ENCODE results near the gene PGBD2.
"Not testable (repeated sequence)": the region's sequence is repeated elsewhere in the genome, so short reads cannot be mapped to it uniquely, and the experiment has no call there.

The PGBD2 gene

DNA sequence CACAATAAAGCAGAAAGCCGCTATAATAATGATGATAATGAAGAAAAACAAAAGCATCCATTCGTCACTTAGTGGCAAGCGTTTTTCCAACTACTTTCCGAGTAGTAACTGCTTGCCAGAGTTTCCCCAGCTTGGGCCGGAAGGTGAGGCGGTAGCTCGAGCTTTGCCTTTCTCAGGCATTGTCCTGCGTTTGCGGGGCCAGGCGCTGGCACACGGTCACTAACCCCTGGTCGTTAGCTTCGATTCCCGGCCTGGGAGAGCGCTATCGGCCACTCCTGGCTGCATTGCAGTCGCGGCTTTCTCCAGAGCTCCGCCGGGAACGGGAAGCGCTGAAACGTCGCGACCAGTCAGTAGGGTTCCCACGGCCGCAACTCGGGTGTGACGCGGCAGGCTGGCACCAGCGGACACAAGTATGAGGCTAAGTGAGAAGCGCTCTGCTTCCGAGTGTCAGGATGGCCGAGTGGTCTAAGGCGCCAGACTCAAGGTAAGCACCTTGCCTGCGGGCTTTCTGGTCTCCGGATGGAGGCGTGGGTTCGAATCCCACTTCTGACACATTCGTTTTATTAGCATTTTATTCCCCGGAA, 32.5 kb upstream of the PGBD2 start:
- peak overlapping the region; percentile 54 for H3K4me3 ChIP-seq
- no peaks in the 10 kb centered on the region for H3K27me3 ChIP-seq (ENCODE audit: low read depth)
- DNase-seq (ENCODE audit: low spot score in 2 of 2), result peak; percentile 85 to 96
- no peaks in the 10 kb centered on the region for H3K36me3 ChIP-seq (replicated peaks)
- in situ Hi-C loops (cut with MboI; ENCODE audit: low sequenced_read_pairs), result no loop called here
- H3K9me3 ChIP-seq, result no peaks in the 10 kb centered on the region
- H3K4me1 ChIP-seq, result peaks cover 3% of the 10 kb centered on the region; the same call in 1 of the 2 replicates

DNA sequence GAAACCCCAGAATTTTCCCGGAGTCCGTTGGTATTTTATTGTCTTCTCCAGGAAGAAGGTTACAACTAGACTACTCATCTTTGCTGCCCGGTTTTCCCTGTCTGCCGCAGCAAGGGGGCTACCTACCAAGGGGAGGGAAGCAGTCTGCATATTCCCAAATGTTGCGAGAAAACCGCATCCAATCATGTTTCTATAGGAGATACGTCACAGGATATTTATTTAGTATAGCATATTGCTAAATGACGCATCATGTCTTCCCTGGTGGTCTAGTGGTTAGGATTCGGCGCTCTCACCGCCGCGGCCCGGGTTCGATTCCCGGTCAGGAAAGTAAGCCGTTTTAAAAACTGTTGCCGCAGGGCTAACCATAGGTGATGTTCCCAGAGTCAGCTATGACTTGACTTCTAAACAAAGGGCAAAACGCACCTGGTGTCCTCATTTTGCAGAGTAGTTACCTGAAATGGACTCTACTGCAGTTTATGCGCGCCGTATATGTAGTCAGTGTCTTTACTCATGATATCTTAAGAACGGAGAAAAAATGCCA, 32.0 kb upstream of the PGBD2 start:
- peak overlapping the region; percentile 54 for H3K4me3 ChIP-seq
- H3K9me3 ChIP-seq, result no peaks in the 10 kb centered on the region
- DNase-seq (ENCODE audit: low spot score in 2 of 2), result peak; percentile 79 to 80
- H3K4me1 ChIP-seq, result peaks cover 3% of the 10 kb centered on the region; the same call in 1 of the 2 replicates
- no peaks in the 10 kb centered on the region for H3K27me3 ChIP-seq (ENCODE audit: low read depth)
- H3K36me3 ChIP-seq (replicated peaks), result no peaks in the 10 kb centered on the region
- in situ Hi-C loops (cut with MboI; ENCODE audit: low sequenced_read_pairs), result no loop called here

DNA sequence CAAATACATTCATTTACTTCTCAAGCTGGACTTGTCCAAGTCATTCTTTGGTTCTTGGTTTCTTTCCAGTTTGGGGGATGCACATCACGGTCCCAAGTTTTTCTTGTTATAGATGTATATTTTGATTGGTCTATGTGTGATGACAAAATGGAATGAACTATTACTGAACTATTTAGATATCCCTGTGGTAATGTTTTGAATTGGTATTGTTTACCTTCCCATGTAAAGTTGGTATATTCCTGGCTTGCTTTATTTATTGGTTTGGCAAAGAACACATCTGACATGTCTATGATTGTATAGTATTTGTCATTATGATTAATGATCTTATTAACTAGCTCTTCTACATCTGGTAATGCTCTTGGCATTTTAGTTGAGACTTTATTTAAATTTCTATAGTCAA, 24.8 kb upstream of the PGBD2 start:
- in situ Hi-C loops (cut with MboI; ENCODE audit: low sequenced_read_pairs), result no loop called here
- Histone ChIP-seq H3K4me1 (no peaks in the 10 kb centered on the region), H3K9me3 (no peaks in the 10 kb centered on the region), H3K4me3 (no peak overlapping the region), H3K27me3 (ENCODE audit: low read depth) (peaks cover 2% of the 10 kb centered on the region; the same call in 1 of the 2 replicates), H3K36me3 (replicated peaks) (no peaks in the 10 kb centered on the region)
- no peak for DNase-seq (ENCODE audit: low spot score in 2 of 2)

DNA sequence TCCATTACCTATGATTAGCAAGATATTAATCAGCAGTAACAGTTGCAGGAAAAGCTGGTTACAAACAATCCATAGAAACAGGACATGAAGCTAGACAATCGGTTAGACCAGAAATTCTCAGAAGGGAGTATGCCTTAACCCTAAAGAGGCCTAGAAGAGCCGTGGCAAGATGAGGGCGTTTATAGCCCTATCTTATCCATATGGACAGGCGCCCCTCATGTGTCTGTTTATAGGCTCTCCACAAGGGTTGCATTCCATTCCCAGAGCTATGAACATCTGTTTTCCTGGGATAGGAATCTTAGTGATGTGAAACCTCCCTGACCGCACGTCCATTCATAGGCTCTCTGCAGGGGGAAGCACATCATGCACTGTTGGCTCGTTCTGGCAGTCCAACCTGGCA, 23.6 kb upstream of the PGBD2 start:
- DNase-seq (ENCODE audit: low spot score in 2 of 2); H3K4me1 ChIP-seq; in situ Hi-C loops (cut with MboI; ENCODE audit: low sequenced_read_pairs); H3K36me3 ChIP-seq (replicated peaks); H3K27me3 ChIP-seq (ENCODE audit: low read depth); H3K4me3 ChIP-seq; H3K9me3 ChIP-seq: not testable (repeated sequence)

DNA sequence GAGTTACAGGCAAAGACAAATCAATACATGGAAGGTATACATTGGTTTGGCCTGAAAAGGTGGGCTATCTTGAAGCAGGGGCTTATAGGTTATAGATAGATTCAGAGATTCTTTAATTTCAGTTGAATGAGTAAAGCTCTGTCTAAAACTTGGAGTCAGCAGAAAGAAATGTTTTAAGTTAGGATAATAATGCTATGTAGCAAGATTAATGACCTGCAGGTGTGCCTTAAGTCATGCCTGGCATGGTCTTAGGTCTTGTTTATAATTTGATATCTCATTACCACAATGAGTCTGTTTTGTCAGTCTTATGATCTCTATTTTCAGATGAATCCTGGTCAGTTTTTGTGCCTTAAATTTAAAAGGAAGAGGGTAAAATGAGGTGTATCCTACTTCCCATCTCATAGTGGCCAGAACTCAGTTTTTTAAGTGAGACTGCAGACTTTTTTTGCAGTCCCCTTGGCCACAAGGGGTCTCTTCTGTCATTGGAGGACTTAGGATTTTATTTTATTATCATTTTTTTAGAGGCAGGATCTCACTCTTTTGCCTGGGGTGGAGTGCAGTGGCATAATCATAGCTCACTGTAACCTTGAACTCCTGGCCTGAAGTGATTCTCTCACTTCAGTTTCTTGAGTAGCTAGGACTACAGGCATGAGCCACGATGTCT, 21.3 kb upstream of the PGBD2 start:
- in situ Hi-C loops (cut with MboI; ENCODE audit: low sequenced_read_pairs), result no loop called here
- H3K9me3 ChIP-seq, result no peaks in the 10 kb centered on the region
- no peaks in the 10 kb centered on the region for H3K36me3 ChIP-seq (replicated peaks)
- DNase-seq (ENCODE audit: low spot score in 2 of 2), result no peak
- H3K27me3 ChIP-seq (ENCODE audit: low read depth), result peaks cover 2% of the 10 kb centered on the region
- H3K4me1 ChIP-seq, result no peaks in the 10 kb centered on the region
- H3K4me3 ChIP-seq, result no peak overlapping the region

DNA sequence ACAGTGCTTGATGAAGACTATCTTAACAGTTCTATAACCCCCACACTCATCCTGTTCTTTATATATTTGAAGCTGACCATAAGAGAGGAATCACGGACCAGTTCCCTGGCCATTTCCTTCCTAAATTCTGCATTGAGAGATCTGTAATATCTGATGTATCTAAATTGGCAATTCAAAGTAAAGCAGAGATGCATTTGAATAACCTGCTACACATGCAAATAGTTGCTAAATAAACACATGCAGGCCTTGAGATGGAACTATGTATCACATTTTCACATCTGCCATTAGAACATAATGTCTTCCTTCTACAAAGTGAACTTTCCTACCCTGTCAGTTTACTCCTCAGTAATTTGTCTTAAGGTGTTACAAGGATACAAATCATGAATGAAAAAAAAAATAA, 20.4 kb upstream of the PGBD2 start:
- in situ Hi-C loops (cut with MboI; ENCODE audit: low sequenced_read_pairs), result no loop called here
- H3K4me3 ChIP-seq, result no peak overlapping the region
- peaks cover 5% of the 10 kb centered on the region for H3K27me3 ChIP-seq (ENCODE audit: low read depth)

DNA sequence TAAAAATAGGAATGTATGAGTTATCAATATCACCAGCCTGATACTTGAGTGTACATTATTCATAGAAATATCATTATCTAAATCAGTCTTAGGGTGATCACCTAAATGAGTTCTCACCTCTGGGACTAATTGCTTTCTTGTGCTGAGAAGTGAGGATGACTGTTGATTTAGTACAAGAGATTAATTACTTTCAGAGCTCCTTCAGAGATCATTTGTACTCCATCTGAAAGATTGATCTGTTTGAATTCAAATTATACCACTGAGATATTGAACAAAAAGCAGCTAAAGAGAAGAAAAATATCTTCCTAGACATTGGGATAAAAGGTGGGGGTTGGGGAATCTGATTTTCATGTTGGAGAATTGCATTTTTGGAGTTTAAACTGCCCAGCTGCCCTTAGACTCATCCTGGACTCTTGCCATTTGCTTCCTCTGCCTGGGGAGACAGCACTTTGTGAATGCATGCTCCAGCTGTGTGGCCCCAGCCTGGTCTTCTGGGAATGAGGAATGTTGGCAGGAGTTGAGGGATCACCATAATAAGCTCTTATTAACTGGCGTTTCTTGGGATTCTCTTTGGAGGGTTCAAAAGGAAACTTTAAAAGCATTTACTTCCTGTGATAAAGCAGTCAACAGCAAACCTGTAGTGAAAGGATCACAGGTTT, 19.7 kb upstream of the PGBD2 start:
- H3K9me3 ChIP-seq, result no peaks in the 10 kb centered on the region
- no peaks in the 10 kb centered on the region for H3K4me1 ChIP-seq
- peaks cover 6% of the 10 kb centered on the region; the same call in 1 of the 2 replicates for H3K27me3 ChIP-seq (ENCODE audit: low read depth)
- H3K4me3 ChIP-seq, result no peak overlapping the region
- in situ Hi-C loops (cut with MboI; ENCODE audit: low sequenced_read_pairs), result no loop called here
- no peak for DNase-seq (ENCODE audit: low spot score in 2 of 2)
- no peaks in the 10 kb centered on the region for H3K36me3 ChIP-seq (replicated peaks)

More for the DNA sequence above, 20.4 kb upstream of the PGBD2 start:
- H3K9me3 ChIP-seq, result no peaks in the 10 kb centered on the region
- H3K36me3 ChIP-seq (replicated peaks), result no peaks in the 10 kb centered on the region
- no peak for DNase-seq (ENCODE audit: low spot score in 2 of 2)
- H3K4me1 ChIP-seq, result no peaks in the 10 kb centered on the region

DNA sequence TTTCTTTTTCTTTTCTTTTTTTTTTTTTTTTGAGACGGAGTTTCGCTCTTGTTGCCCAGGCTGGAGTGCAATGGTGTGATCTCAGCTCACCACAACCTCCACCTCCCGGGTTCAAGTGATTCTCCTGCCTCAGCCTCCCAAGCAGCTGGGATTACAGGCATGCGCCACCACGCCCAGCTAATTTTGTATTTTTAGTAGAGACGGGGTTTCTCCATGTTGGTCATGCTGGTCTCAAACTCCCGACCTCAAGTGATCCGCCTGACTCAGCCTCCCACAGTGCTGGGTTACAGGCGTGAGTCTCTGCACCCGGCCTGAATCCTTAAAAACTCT, 16.2 kb upstream of the PGBD2 start:
- DNase-seq (ENCODE audit: low spot score in 2 of 2); H3K36me3 ChIP-seq (replicated peaks); H3K4me1 ChIP-seq; H3K4me3 ChIP-seq; H3K9me3 ChIP-seq; in situ Hi-C loops (cut with MboI; ENCODE audit: low sequenced_read_pairs): not testable (repeated sequence)
- H3K27me3 ChIP-seq (ENCODE audit: low read depth), result peaks cover 11% of the 10 kb centered on the region; the same call in 1 of the 2 replicates

DNA sequence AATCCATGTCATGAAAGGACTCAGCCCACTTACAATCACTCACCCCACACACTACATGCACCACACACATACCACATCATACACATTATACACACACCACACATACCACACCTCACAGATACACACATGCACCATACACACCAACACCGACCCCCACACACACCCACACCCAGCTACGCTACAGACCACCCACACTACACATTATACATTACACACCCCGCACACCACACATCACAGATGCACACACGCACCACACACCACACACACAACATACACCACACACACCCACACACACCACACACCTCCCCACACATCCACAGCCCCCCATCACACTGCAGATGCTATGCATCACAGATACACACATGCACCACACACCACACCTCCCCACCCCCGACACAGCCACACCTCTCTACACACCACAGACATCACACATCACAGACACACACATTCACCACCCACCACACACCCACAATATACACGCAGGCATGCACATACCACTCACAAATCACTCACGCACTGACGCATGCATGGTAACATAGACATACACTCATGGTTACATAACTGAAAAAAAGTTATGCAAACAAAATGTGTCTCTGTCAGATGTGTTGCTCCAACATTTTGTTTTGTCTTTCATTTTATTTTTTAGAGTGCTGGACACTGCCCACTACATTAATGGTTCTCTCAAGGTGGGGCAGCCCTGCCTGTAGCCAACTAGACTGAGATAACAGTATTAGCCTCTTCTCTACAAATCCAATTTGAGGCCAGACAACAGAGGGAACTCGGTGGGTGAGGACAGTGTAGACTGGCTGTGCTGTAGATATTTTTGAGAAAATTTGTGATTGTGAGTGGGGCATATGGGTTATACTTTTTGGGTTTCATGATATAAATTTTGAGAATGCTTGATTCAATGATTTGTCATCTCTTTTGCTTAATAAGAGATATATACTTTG, 15.2 kb upstream of the PGBD2 start:
- Histone ChIP-seq H3K4me3 (no peak overlapping the region), H3K4me1 (no peaks in the 10 kb centered on the region), H3K36me3 (replicated peaks) (no peaks in the 10 kb centered on the region), H3K27me3 (ENCODE audit: low read depth) (peaks cover 11% of the 10 kb centered on the region; the same call in 1 of the 2 replicates), H3K9me3 (no peaks in the 10 kb centered on the region)
- no peak for DNase-seq (ENCODE audit: low spot score in 2 of 2)
- in situ Hi-C loops (cut with MboI; ENCODE audit: low sequenced_read_pairs), result no loop called here

DNA sequence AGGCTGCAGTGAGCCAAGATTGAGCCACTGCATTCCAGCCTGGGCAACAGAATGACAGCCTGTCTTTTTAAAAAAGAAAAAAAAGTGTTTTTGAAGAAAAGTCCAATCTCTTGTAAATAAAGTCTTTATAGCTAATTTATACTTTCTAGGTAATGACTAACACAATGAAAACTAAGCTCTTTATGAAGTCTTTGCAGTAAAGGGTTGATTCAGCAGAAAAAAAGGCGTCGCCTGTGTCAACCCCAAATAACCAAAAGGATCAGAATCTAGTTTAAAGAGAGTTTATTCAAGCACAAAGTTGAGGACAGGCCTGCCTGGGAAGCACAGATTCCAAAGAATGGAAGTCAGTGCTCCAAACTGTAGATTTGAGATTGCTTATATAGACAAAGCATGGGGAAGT, 14.3 kb upstream of the PGBD2 start:
- Histone ChIP-seq H3K4me1 (no peaks in the 10 kb centered on the region), H3K4me3 (no peak overlapping the region), H3K27me3 (ENCODE audit: low read depth) (peaks cover 13% of the 10 kb centered on the region; the same call in 1 of the 2 replicates), H3K36me3 (replicated peaks) (no peaks in the 10 kb centered on the region), H3K9me3 (no peaks in the 10 kb centered on the region)
- no peak for DNase-seq (ENCODE audit: low spot score in 2 of 2)
- in situ Hi-C loops (cut with MboI; ENCODE audit: low sequenced_read_pairs), result no loop called here

DNA sequence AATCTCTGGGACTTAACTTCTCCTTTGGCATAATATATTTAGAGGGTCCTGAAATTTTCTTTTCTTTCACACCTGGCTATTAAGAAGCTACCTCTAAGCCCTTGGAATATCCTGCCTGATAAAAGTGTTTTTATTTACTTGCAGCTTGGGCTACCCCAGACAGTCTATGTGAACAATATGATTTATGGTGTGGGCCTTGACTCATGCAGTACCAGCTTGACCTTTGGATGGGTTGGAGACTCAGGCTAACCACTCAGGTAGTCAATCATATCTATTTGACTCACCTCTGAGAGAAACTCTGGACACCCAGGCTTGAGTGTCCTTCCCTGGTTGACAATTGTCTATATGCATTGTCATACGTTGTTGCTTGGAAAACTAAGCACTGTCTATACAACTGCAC, 13.4 kb upstream of the PGBD2 start:
- DNase-seq (ENCODE audit: low spot score in 2 of 2), result no peak
- in situ Hi-C loops (cut with MboI; ENCODE audit: low sequenced_read_pairs), result no loop called here
- Histone ChIP-seq H3K4me1 (no peaks in the 10 kb centered on the region), H3K36me3 (replicated peaks) (no peaks in the 10 kb centered on the region), H3K4me3 (no peak overlapping the region), H3K27me3 (ENCODE audit: low read depth) (peaks cover 13% of the 10 kb centered on the region; the same call in 1 of the 2 replicates), H3K9me3 (no peaks in the 10 kb centered on the region)

DNA sequence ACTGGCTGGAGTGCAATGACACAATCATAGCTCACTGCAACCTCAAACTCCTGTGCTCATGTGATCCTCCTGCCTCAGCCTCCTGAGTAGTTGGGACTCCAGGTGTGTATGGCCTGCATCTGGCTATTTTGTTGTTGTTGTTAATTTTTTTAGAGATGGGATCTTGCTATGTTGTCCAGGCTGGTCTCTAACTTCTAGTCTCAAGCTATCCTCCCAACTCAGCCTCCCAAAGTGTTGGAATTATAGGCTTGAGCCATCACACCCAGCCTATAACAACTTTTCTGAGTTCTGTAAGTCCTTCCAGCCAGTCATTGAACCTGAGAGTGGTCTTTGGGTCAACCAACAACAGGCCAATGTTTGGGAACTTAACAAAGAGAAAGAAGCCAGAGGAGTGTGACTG, 11.2 kb upstream of the PGBD2 start:
- no peak overlapping the region for H3K4me3 ChIP-seq
- in situ Hi-C loops (cut with MboI; ENCODE audit: low sequenced_read_pairs), result no loop called here
- no peaks in the 10 kb centered on the region for H3K4me1 ChIP-seq
- no peaks in the 10 kb centered on the region for H3K9me3 ChIP-seq
- no peaks in the 10 kb centered on the region for H3K36me3 ChIP-seq (replicated peaks)
- DNase-seq (ENCODE audit: low spot score in 2 of 2), result no peak
- peaks cover 17% of the 10 kb centered on the region; the same call in 1 of the 2 replicates for H3K27me3 ChIP-seq (ENCODE audit: low read depth)
